Activated T-cell treated with anti-CD3 and anti-CD28 coated beads for 48 hours (primary cell): Measurements from ENCODE around the gene PDE7B.
"Not testable (repeated sequence)": the region's sequence is repeated elsewhere in the genome, so short reads cannot be mapped to it uniquely, and the experiment has no call there.

Experiments used
- DNase-seq: peaks from one replicate; pipeline ENCODE4 v3.0.0-alpha.2; 2020; ENCODE audit warnings: low read depth

The PDE7B gene

GRCh38 chr6:135850882-135851281, 619 bp upstream of the PDE7B start:
- no peak for DNase-seq

- DNase-seq: no peak
Measured at GRCh38 chr6:135852746-135853145, 1.2 kb downstream of the PDE7B start.

- no peak for DNase-seq
Measured at GRCh38 chr6:135853227-135853626, 1.7 kb downstream of the PDE7B start.

- no peak for DNase-seq
Measured at GRCh38 chr6:135853986-135854385, 2.5 kb downstream of the PDE7B start.

- no peak for DNase-seq
Measured at GRCh38 chr6:135854799-135855198, 3.3 kb downstream of the PDE7B start.

- DNase-seq: no peak
Measured at GRCh38 chr6:135858931-135859330, 7.4 kb downstream of the PDE7B start.

GRCh38 chr6:135860361-135860760, 8.9 kb downstream of the PDE7B start:
- DNase-seq: no peak

GRCh38 chr6:135861189-135861588, 9.7 kb downstream of the PDE7B start:
- no peak for DNase-seq

GRCh38 chr6:135864929-135865328, 13.4 kb downstream of the PDE7B start:
- not testable (repeated sequence) for DNase-seq

GRCh38 chr6:135866445-135867123, 15.1 kb downstream of the PDE7B start:
- DNase-seq: no peak

GRCh38 chr6:135867332-135867731, 15.8 kb downstream of the PDE7B start:
- DNase-seq: no peak

- no peak for DNase-seq
Measured at GRCh38 chr6:135869857-135870256, 18.4 kb downstream of the PDE7B start.

- no peak for DNase-seq
Measured at GRCh38 chr6:135870722-135871121, 19.2 kb downstream of the PDE7B start.

GRCh38 chr6:135871296-135871695, 19.8 kb downstream of the PDE7B start:
- DNase-seq: no peak

- DNase-seq: no peak
Measured at GRCh38 chr6:135871878-135872277, 20.4 kb downstream of the PDE7B start.

GRCh38 chr6:135875446-135875845, 23.9 kb downstream of the PDE7B start:
- no peak for DNase-seq

GRCh38 chr6:135876058-135876457, 24.6 kb downstream of the PDE7B start:
- no peak for DNase-seq

- no peak for DNase-seq
Measured at GRCh38 chr6:135877666-135878065, 26.2 kb downstream of the PDE7B start.

- no peak for DNase-seq
Measured at GRCh38 chr6:135880066-135880972, 28.8 kb downstream of the PDE7B start.

- DNase-seq: no peak
Measured at GRCh38 chr6:135883045-135883444, 31.5 kb downstream of the PDE7B start.

GRCh38 chr6:135883536-135883935, 32.0 kb downstream of the PDE7B start:
- no peak for DNase-seq

GRCh38 chr6:135884136-135884535, 32.6 kb downstream of the PDE7B start:
- no peak for DNase-seq

GRCh38 chr6:135887069-135887468, 35.6 kb downstream of the PDE7B start:
- no peak for DNase-seq
